Sciatic nerve (tissue), 2 donors: Measurements from ENCODE around the gene SRC. TPM values are rescaled to one million over a fixed set of nuclear protein-coding genes. Genes with fewer than 3 reads are reported as not detected.

ENCODE experiments used
- ATAC-seq: fragments of 200-7000 bp; cut with Tn5 transposase; one replicate; pipeline ENCODE4 v1.9.1; 2020; ENCODE audit warnings: mild to moderate bottlenecking, moderate library complexity
- DNase-seq: peaks from one replicate; pipeline ENCODE4 v3.0.0-alpha.2; 2020; ENCODE audit warnings: low spot score
- intact Hi-C: fragments of 100-400 bp; cut with DNase I; formaldehyde crosslinking; loops from one replicate; pipeline ENCODE4 v1.14.2; 2022
- total RNA-seq: library from RNA; stranded (reverse); fragmentation: NEBNext Ultra II Directional; extraction: Animal tissue kit (Norgen Biotek cat#: 25700); gene quantifications from one replicate; pipeline ENCODE4 v1.2.1, GENCODE V29; 2021
- donor health status: DM: no; HTN: no; CAD: no.
- donor health status: DM: no; HTN: no; CAD: no.

The SRC gene
- total RNA-seq, 1 donor from 2014 or later, result 23.7 TPM

GRCh38 chr20:37373020-37373598 is 27.2 kb downstream of the SRC start:
- DNase-seq (no peak), ATAC-seq (no peak)
- intact Hi-C loops, result no loop called here

DNA sequence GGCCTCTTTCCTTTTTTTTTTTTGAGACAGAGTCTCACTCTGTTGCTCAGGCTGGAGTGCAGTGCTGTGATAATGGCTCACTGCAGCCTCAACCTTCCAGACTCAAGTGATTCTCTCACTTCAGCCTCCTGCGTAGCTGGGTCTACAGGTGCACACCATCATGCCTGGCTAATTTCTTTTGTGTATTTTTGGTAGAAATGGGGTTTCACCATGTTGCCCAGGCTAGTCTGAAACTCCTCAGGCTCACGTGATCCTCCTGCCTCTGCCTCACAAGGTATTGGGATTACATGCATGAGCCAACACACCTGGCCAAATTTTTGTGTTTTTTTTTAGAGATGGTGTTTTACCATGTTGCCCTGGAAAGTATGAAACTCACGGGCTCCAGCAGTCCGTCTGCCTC is 29.3 kb downstream of the SRC start:
- intact Hi-C loops, result no loop called here
- ATAC-seq (no peak), DNase-seq (no peak)

DNA sequence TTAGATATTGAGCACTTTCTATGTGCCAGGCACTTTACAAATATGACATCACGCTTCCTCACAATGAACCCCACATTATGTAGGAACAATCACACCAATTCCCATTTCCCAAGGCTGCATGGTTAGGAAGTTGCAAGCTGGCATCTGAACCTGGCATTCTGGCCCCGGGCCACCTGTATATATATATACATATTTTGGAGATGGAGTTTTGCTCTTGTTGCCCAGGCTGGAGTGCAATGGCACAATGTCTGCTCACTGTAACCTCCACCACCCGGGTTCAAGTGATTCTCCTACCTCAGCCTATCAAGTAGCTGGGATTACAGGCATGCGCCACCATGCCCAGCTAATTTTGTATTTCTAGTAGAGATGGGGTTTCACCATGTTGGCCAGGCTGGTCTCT is 30.4 kb downstream of the SRC start:
- DNase-seq, result peak; percentile 41
- intact Hi-C loops, result no loop called here
- ATAC-seq, result no peak

DNA sequence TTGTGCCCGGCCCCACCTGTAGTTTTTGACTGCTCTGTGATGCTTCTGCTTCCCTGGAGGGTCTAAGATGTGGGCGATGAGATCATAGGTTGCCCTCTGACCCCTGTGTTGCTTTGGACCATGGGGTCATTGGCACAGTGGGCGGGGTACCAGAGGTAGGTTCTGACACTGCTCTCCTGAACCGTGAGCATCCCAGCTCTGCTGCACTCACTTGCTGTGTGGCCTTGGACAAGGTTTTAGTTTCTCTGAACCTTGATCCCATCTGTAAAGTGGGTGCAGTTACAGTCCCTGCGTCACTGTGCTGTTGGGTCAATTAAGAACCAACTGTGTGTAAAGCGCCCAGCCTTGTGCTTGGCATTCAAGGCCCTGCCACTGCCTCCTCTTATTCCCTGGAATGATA is 30.9 kb downstream of the SRC start:
- DNase-seq, result peak; percentile 18
- ATAC-seq, result no peak
- intact Hi-C loops, result no loop called here

DNA sequence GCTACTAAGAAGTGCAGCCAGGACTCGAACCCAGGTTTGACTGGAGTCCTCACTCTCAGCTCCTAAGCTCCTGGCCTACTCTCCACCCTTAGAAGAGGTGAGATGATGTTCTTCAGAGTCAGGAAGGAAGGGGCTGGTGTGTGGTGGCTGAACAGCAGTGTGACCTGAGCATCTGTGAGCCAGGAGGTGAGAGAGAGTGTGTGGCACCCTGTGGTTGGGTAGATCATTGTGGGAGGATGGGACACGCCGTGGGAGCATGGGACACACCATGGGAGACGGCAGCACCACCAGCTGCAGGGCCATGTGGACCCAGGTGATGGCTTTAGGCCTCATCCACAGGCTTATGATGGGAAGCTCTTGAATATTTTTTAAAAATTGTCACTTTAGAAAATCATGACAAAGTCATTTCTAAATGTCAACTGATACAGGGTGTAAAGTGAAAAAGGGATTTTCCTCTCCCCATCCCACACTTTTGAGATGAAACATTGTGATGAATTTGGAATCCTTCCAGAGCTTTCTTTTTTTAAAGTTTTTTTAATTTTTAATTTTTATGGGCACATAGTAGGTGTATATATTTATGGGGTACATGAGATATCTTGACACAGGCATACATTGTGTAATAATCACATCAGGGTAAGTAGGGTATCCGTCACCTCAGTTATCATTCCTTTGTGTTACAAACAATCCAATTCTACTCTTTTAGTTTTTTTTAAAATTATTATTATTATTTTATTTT is 31.6 kb downstream of the SRC start:
- ATAC-seq (no peak), DNase-seq (peak; percentile 39)
- intact Hi-C loops, result no loop called here

GRCh38 chr20:37378420-37378784 is 32.5 kb downstream of the SRC start:
- intact Hi-C loops, result no loop called here
- ATAC-seq (no peak), DNase-seq (peak; percentile 28)

GRCh38 chr20:37378785-37379598 is 33.1 kb downstream of the SRC start:
- intact Hi-C loops, result no loop called here
- ATAC-seq (no peak), DNase-seq (peak; percentile 56)

GRCh38 chr20:37379967-37380828 is 34.3 kb downstream of the SRC start:
- peak; percentile 21 for DNase-seq
- intact Hi-C loops, result loop anchor here (10.0 kb wide), 1 partner anchor 105 kb away; no protein-coding TSS in a partner anchor
- no peak for ATAC-seq

DNA sequence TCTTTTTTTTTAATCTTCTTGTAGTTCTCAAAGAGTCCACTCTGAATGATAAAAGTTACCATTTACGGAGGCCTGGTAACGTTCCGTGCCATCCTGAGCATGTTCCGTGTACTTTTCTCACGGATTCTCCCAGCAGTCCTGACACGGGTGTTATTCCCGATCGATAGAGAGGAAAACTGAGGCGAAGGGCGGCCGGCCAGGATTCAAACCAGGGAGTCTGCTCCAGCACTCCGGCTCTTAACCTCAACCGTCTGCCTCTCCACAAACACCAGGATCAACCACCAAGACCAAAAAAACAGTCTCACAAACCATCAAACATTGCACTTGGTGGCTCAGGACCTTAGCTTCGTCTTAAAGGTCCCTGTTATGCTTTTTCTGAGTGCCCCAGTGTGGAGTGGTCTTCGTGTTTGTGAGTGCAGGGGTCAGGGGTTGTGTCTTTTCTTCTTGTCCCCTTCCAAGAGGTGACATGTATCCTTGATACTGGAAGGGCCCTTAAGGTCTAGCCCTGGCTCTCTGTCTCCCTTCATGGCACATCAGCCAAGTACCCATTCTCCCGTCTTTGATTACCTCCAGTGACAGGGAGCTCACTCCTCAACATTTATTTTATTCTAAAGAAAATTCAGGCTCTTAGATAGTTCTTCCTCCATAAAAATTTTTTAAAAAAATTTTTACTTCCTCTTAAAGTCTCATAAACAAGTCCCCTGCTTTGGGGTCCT is 35.1 kb downstream of the SRC start:
- DNase-seq (peak; percentile 52), ATAC-seq (no peak)
- intact Hi-C loops, result loop anchor here (10.0 kb wide), 1 partner anchor 106 kb away; no protein-coding TSS in a partner anchor

GRCh38 chr20:37381621-37382471 is 35.9 kb downstream of the SRC start:
- intact Hi-C loops, result loop anchor here (10.0 kb wide), 1 partner anchor 107 kb away; no protein-coding TSS in a partner anchor
- ATAC-seq (no peak), DNase-seq (peak; percentile 48)

- DNase-seq (peak; percentile 39), ATAC-seq (no peak)
- intact Hi-C loops, result loop anchor here (10.0 kb wide), 1 partner anchor 108 kb away; no protein-coding TSS in a partner anchor
Measured at GRCh38 chr20:37382482-37383120, 36.7 kb downstream of the SRC start.

DNA sequence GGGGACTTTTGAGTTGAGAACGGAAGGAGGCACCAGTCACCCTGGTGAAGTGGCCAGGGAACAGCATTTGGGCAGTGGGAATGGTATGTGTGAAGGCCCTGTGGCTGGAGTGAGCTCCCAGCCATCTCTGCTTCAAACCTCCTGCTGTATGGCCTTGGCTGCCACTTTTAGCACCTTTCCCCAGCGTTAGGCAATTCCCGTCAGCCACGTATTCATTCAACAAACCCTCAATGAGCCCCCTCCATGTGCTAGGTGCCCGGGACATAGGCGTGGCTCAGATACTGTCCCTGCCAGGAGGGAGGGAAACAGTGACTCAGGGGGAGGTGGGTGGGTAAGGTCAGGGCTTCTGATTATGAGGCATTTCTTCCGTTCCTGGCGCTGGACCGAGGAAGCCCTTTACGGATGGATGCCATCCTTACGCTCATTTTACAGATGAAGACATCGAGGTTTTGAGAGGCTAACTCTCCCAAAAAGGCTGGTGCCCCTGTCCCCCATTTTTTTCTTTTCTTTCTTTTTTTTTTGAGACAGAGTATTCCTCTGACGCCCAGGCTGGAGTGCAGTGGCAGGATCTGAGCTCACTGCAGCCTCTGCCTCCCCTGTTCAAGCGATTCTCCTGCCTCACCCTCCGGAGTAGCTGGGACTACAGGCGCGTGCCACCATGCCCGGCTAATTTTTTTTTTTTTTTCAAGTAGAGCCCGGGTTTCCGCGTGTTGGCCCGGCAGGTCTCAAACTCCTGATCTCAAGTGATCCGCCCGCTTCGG is 37.5 kb downstream of the SRC start:
- ATAC-seq (no peak), DNase-seq (peak; percentile 58)
- intact Hi-C loops, result loop anchor here (10.0 kb wide), 1 partner anchor 109 kb away; no protein-coding TSS in a partner anchor

DNA sequence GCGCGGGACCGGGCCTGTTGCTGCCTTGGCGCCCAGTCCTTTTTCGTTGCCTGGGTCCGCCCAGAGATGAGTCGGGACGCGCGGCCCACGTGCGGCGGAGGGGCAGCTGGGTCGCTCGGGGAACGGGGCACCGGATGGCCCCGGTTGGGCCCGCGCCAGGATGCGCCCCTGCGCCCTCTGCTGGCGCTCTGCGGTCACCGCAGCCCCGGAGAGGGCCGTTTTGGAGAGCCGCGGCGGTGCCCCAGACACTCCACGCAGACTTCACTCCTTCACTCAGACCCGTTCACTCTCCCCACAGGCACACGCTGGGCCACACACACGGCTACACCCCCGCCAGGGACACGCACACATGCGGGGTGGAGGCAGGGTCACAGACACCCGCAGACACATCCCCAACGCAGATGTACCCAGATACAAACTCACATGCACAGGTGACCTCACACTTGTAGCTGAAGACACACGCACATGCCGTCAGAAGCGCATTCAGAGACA is 38.8 kb downstream of the SRC start:
- DNase-seq (peak; percentile 78), ATAC-seq (peak; percentile 82)
- intact Hi-C loops, result loop anchor here (1.0 to 10.0 kb wide), 2 partner anchors 43 to 110 kb away; no protein-coding TSS in a partner anchor

DNA sequence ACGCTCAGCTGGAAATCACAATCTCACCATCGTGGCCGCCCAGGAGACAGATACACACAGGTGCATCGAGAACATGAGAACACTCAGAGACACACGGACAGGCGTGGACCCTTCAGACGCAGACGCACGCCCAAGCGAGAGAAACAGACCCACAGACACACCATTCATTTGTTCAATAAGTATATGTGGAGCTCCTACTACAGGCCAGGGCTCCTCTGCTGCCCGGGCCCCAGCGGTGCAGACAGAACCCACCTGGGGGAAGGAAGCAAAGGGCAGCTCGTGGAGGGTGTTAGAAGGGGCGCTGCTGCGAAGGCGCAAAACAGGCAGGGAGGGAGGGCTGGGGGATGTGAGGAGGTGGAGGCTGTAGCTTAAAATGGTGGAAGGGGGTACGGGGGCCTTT is 39.2 kb downstream of the SRC start:
- intact Hi-C loops, result loop anchor here (10.0 kb wide), 1 partner anchor 110 kb away; no protein-coding TSS in a partner anchor
- DNase-seq (no peak), ATAC-seq (no peak)

GRCh38 chr20:37385659-37386504 is 39.9 kb downstream of the SRC start:
- ATAC-seq (no peak), DNase-seq (peak; percentile 56)
- intact Hi-C loops, result loop anchor here (10.0 kb wide), 1 partner anchor 111 kb away; no protein-coding TSS in a partner anchor
